ENCODE measurements around the gene SAMSN1. TPM values are rescaled to one million over a fixed set of nuclear protein-coding genes. Genes with fewer than 3 reads are reported as not detected.

The SAMSN1 gene
- total RNA-seq, 1 donor: under 0.01 TPM

- no peak for DNase-seq (ENCODE audit: insufficient read length, low spot score, missing footprints)
- Histone ChIP-seq H2AFZ (ENCODE audit: low read length) (no peak overlapping the region), H3K36me3 (ENCODE audit: insufficient read depth, low read length) (no peaks in the 10 kb centered on the region), H3K79me2 (ENCODE audit: insufficient read depth, low read length) (no peaks in the 10 kb centered on the region), H3K4me1 (ENCODE audit: insufficient read depth, low read length) (no peaks in the 10 kb centered on the region), H3K9me3 (ENCODE audit: low read depth, low read length) (no peaks in the 10 kb centered on the region), H3K27me3 (ENCODE audit: insufficient read depth, low read length) (no peaks in the 10 kb centered on the region), H3K4me2 (ENCODE audit: insufficient read depth, low read length) (no peak overlapping the region), H3K4me3 (ENCODE audit: insufficient read depth, low read length) (no peak overlapping the region), H4K20me1 (ENCODE audit: insufficient read depth, low read length) (no peaks in the 10 kb centered on the region), H3K27ac (ENCODE audit: low read depth, low read length) (no peak overlapping the region)
- TF ChIP-seq, protein P1, sequence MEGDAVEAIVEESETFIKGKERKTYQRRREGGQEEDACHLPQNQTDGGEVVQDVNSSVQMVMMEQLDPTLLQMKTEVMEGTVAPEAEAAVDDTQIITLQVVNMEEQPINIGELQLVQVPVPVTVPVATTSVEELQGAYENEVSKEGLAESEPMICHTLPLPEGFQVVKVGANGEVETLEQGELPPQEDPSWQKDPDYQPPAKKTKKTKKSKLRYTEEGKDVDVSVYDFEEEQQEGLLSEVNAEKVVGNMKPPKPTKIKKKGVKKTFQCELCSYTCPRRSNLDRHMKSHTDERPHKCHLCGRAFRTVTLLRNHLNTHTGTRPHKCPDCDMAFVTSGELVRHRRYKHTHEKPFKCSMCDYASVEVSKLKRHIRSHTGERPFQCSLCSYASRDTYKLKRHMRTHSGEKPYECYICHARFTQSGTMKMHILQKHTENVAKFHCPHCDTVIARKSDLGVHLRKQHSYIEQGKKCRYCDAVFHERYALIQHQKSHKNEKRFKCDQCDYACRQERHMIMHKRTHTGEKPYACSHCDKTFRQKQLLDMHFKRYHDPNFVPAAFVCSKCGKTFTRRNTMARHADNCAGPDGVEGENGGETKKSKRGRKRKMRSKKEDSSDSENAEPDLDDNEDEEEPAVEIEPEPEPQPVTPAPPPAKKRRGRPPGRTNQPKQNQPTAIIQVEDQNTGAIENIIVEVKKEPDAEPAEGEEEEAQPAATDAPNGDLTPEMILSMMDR (IDR thresholded peaks at IDR 0.05; ENCODE audit: extremely low read depth, low read depth, low read length): no peak
Observed at GRCh38 chr21:14592296-14593000, 46.3 kb upstream of the SAMSN1 start.

GRCh38 chr21:14591882-14592281 lies 45.8 kb upstream of the SAMSN1 start:
- H3K36me3 ChIP-seq (ENCODE audit: insufficient read depth, low read length): no peaks in the 10 kb centered on the region
- TF ChIP-seq, protein P1 (IDR thresholded peaks at IDR 0.05; ENCODE audit: extremely low read depth, low read depth, low read length): no peak
- H3K27ac ChIP-seq (ENCODE audit: low read depth, low read length): no peak overlapping the region
- H3K4me2 ChIP-seq (ENCODE audit: insufficient read depth, low read length): no peak overlapping the region
- H2AFZ ChIP-seq (ENCODE audit: low read length): no peak overlapping the region
- no peak overlapping the region for H3K4me3 ChIP-seq (ENCODE audit: insufficient read depth, low read length)
- no peaks in the 10 kb centered on the region for H3K79me2 ChIP-seq (ENCODE audit: insufficient read depth, low read length)
- DNase-seq (ENCODE audit: insufficient read length, low spot score, missing footprints): no peak
- no peaks in the 10 kb centered on the region for H4K20me1 ChIP-seq (ENCODE audit: insufficient read depth, low read length)
- no peaks in the 10 kb centered on the region for H3K27me3 ChIP-seq (ENCODE audit: insufficient read depth, low read length)
- no peaks in the 10 kb centered on the region for H3K9me3 ChIP-seq (ENCODE audit: low read depth, low read length)
- no peaks in the 10 kb centered on the region for H3K4me1 ChIP-seq (ENCODE audit: insufficient read depth, low read length)

- H3K4me3 ChIP-seq (ENCODE audit: insufficient read depth, low read length): no peak overlapping the region
- no peak overlapping the region for H3K27ac ChIP-seq (ENCODE audit: low read depth, low read length)
- H3K9me3 ChIP-seq (ENCODE audit: low read depth, low read length): no peaks in the 10 kb centered on the region
- H2AFZ ChIP-seq (ENCODE audit: low read length): no peak overlapping the region
- DNase-seq (ENCODE audit: insufficient read length, low spot score, missing footprints): no peak
- H3K79me2 ChIP-seq (ENCODE audit: insufficient read depth, low read length): no peaks in the 10 kb centered on the region
- TF ChIP-seq, protein P1 (IDR thresholded peaks at IDR 0.05; ENCODE audit: extremely low read depth, low read depth, low read length): no peak
- H3K27me3 ChIP-seq (ENCODE audit: insufficient read depth, low read length): no peaks in the 10 kb centered on the region
- no peaks in the 10 kb centered on the region for H3K4me1 ChIP-seq (ENCODE audit: insufficient read depth, low read length)
- no peaks in the 10 kb centered on the region for H3K36me3 ChIP-seq (ENCODE audit: insufficient read depth, low read length)
- no peaks in the 10 kb centered on the region for H4K20me1 ChIP-seq (ENCODE audit: insufficient read depth, low read length)
- H3K4me2 ChIP-seq (ENCODE audit: insufficient read depth, low read length): no peak overlapping the region
Observed at GRCh38 chr21:14591377-14591776, 45.3 kb upstream of the SAMSN1 start.

DNA sequence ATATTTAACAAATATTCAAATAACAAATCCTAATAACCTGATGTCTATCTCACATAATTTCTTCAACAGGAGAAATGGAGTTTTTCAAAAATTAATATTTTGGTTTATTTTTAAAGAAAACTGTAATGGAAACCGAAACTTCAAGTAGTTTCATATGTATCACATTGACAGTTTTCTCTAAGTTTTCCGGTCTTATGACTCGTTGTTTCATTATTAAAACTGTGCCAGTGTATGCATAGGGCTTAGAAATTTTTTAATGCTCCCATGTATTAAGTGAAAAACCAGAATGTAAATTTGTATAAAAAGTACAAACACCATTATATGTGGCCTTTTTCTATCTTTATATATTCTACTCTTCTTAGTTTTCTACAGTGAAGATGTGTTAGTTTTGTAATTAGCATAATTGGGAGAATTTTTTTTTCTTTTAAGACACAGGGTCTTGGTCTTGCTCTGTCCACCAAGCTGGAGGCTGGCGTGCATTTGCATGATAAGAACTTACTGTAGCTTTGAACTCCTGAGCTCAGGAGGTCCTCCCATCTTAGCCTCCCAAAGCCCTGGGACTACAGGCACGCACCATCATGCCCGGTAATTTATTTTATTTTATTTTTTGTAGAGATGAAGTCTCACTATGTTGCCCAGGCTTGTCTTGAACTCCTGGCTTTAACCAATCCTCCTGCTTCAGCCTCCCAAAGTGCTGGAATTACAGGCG lies 43.9 kb upstream of the SAMSN1 start:
- DNase-seq (ENCODE audit: insufficient read length, low spot score, missing footprints): no peak

More for the DNA sequence above, 43.9 kb upstream of the SAMSN1 start:
- Histone ChIP-seq H3K27ac (ENCODE audit: low read depth, low read length) (no peak overlapping the region), H3K4me2 (ENCODE audit: insufficient read depth, low read length) (no peak overlapping the region), H2AFZ (ENCODE audit: low read length) (no peak overlapping the region), H3K36me3 (ENCODE audit: insufficient read depth, low read length) (no peaks in the 10 kb centered on the region), H3K4me3 (ENCODE audit: insufficient read depth, low read length) (no peak overlapping the region), H3K27me3 (ENCODE audit: insufficient read depth, low read length) (no peaks in the 10 kb centered on the region), H4K20me1 (ENCODE audit: insufficient read depth, low read length) (no peaks in the 10 kb centered on the region), H3K79me2 (ENCODE audit: insufficient read depth, low read length) (no peaks in the 10 kb centered on the region), H3K4me1 (ENCODE audit: insufficient read depth, low read length) (no peaks in the 10 kb centered on the region), H3K9me3 (ENCODE audit: low read depth, low read length) (no peaks in the 10 kb centered on the region)
- TF ChIP-seq, protein P1 (IDR thresholded peaks at IDR 0.05; ENCODE audit: extremely low read depth, low read depth, low read length): no peak

Measured in osteoblast (primary cell).